GM19238 (cell line): Measurements from ENCODE around the gene ILK.

Experiments used
- DNase-seq: peaks from one replicate; pipeline ENCODE4 v3.0.0; 2011; ENCODE audit warnings: low spot score; ENCODE audit not compliant: insufficient read length

Gene ILK

GRCh38 chr11:6603287-6604080 lies at the start of gene ILK, which contains the start of gene RRP8:
TSS of gene ILK (plus strand) at chr11:6603774. CDS start at chr11:6604272, 498 bp downstream.
TSS of gene RRP8 (minus strand) at chr11:6603616. CDS start at chr11:6603502, 114 bp downstream.
- peak; percentile 90 for DNase-seq

- DNase-seq: no peak
Observed at GRCh38 chr11:6554828-6555706, 48.5 kb upstream of the ILK start.

GRCh38 chr11:6556139-6556949 lies 47.2 kb upstream of the ILK start:
- no peak for DNase-seq

- DNase-seq: no peak
Observed at GRCh38 chr11:6557063-6557462, 46.5 kb upstream of the ILK start.

GRCh38 chr11:6557761-6558674 lies 45.6 kb upstream of the ILK start:
- no peak for DNase-seq

- no peak for DNase-seq
Observed at GRCh38 chr11:6559369-6559768, 44.2 kb upstream of the ILK start.

- DNase-seq: no peak
Observed at GRCh38 chr11:6561288-6561687, 42.3 kb upstream of the ILK start.

GRCh38 chr11:6563121-6563619 lies 40.4 kb upstream of the ILK start:
- no peak for DNase-seq

- DNase-seq: no peak
Observed at GRCh38 chr11:6563667-6564066, 39.9 kb upstream of the ILK start.

- no peak for DNase-seq
Observed at GRCh38 chr11:6565325-6565724, 38.2 kb upstream of the ILK start.

- DNase-seq: no peak
Observed at GRCh38 chr11:6565988-6566703, 37.4 kb upstream of the ILK start.

GRCh38 chr11:6566704-6567370 lies 36.7 kb upstream of the ILK start:
- no peak for DNase-seq

GRCh38 chr11:6567371-6567745 lies 36.2 kb upstream of the ILK start:
- no peak for DNase-seq

GRCh38 chr11:6568191-6568918 lies 35.2 kb upstream of the ILK start:
- no peak for DNase-seq

GRCh38 chr11:6569706-6570105 lies 33.9 kb upstream of the ILK start:
- DNase-seq: no peak

GRCh38 chr11:6570691-6571427 lies 32.7 kb upstream of the ILK start:
- DNase-seq: no peak

- no peak for DNase-seq
Observed at GRCh38 chr11:6571434-6572008, 32.1 kb upstream of the ILK start.
